SK-N-SH (cell line): Measurements from ENCODE around the gene PKN2. TPM values are rescaled to one million over a fixed set of nuclear protein-coding genes. Genes with fewer than 3 reads are reported as not detected.
"Not testable (repeated sequence)": the region's sequence is repeated elsewhere in the genome, so short reads cannot be mapped to it uniquely, and the experiment has no call there.

Source experiments
- CTCF ChIA-PET: fragments of 300-600, 350-600 bp; formaldehyde crosslinking; extraction: SDS; loops from one replicate; lab custom pipeline; 2021; lab: Yijun Ruan, JAX
- POLR2A ChIA-PET: fragments of 350-600 bp; sonication (Branson Sonifier 250); formaldehyde crosslinking; extraction: SDS; loops from one replicate; lab custom pipeline; 2020; ENCODE audit warnings: antibody characterized with exemption, inconsistent platforms; lab: Yijun Ruan, JAX
- DNase-seq: peaks from one replicate; pipeline ENCODE4 v3.0.0; 2012
- H2AFZ ChIP-seq: fragments of 200-600 bp; sonication (generic); 2 replicates; pipeline ENCODE4 v1.8.1; 2016; ENCODE audit warnings: antibody characterized with exemption, mild to moderate bottlenecking, low read depth
- H3F3A ChIP-seq: fragments of 200-600 bp; sonication (generic); replicated peaks from 2 replicates; pipeline ENCODE3; 2016; ENCODE audit warnings: antibody characterized with exemption, mild to moderate bottlenecking; ENCODE audit not compliant: insufficient read depth
- H3K27ac ChIP-seq, 2 experiments: fragments of 200-500 bp in 1 of 2; fragments of 200-600 bp in 1 of 2; sonication (Bioruptor generic) in 1 of 2; sonication (generic), shearing (Covaris generic) in 1 of 2; 2 replicates each; pipeline versions ENCODE4 v1.5.1 to v1.6.1; 2014 to 2016; ENCODE audit warnings: low read depth in 2 of 2, inconsistent platforms in 1 of 2, low read length in 1 of 2, mild to moderate bottlenecking in 1 of 2, mixed read lengths in 1 of 2
- H3K27me3 ChIP-seq: fragments of 200-600 bp; sonication (generic), shearing (Covaris generic); 2 replicates; pipeline ENCODE4 v1.6.1; 2016; ENCODE audit warnings: mixed run types; ENCODE audit not compliant: insufficient read depth
- H3K36me3 ChIP-seq, 2 experiments: fragments of 200-500 bp in 1 of 2; fragments of 200-600 bp in 1 of 2; sonication (Bioruptor generic) in 1 of 2; sonication (generic) in 1 of 2; replicated peaks in 1 of 2; 2 replicates each; pipeline versions ENCODE3 to v1.5.1; 2014 to 2016; ENCODE audit warnings: low read length in 1 of 2, mild to moderate bottlenecking in 1 of 2; ENCODE audit not compliant: insufficient read depth in 2 of 2, control insufficient read depth in 1 of 2
- H3K4me1 ChIP-seq, 2 experiments: fragments of 200-500 bp in 1 of 2; fragments of 200-600 bp in 1 of 2; sonication (Bioruptor generic) in 1 of 2; sonication (generic), shearing (Covaris generic) in 1 of 2; 2 replicates each; pipeline versions ENCODE4 v1.5.1 to v1.6.1; 2014 to 2016; ENCODE audit warnings: low read depth in 1 of 2, low read length in 1 of 2, mixed run types in 1 of 2; ENCODE audit not compliant: insufficient read depth in 2 of 2, control insufficient read depth in 1 of 2
- H3K4me2 ChIP-seq: fragments of 200-600 bp; sonication (generic), shearing (Covaris generic); 2 replicates; pipeline ENCODE4 v1.6.1; 2017; ENCODE audit warnings: mixed run types
- H3K4me3 ChIP-seq, 2 experiments: fragments of 200-500 bp in 1 of 2; fragments of 200-600 bp in 1 of 2; sonication (Bioruptor generic) in 1 of 2; sonication (generic), shearing (Covaris generic) in 1 of 2; 2 replicates each; pipeline versions ENCODE4 v1.5.1 to v1.8.1; 2014 to 2016; ENCODE audit warnings: low read depth in 2 of 2, inconsistent platforms in 1 of 2, low read length in 1 of 2, mild to moderate bottlenecking in 1 of 2, mixed read lengths in 1 of 2, moderate library complexity in 1 of 2
- H3K79me2 ChIP-seq: fragments of 200-600 bp; sonication (generic); 2 replicates; pipeline ENCODE4 v1.8.1; 2017; ENCODE audit warnings: mild to moderate bottlenecking; ENCODE audit not compliant: insufficient read depth
- H3K9ac ChIP-seq: fragments of 200-600 bp; sonication (generic); 2 replicates; pipeline ENCODE4 v1.6.1; 2017; ENCODE audit warnings: mixed run types
- H3K9me2 ChIP-seq: fragments of 200-600 bp; sonication (generic); 2 replicates; pipeline ENCODE4 v1.6.1; 2017; ENCODE audit warnings: mixed run types
- H3K9me3 ChIP-seq: fragments of 200-600 bp; sonication (generic); 2 replicates; pipeline ENCODE4 v1.6.1; 2017; ENCODE audit warnings: mixed run types, mild to moderate bottlenecking, moderate library complexity
- H4K20me1 ChIP-seq: fragments of 200-600 bp; sonication (generic); 2 replicates; pipeline ENCODE4 v1.6.1; 2017; ENCODE audit warnings: mild to moderate bottlenecking, mixed run types; ENCODE audit not compliant: insufficient read depth
- CHD2 ChIP-seq: fragments of 150-350 bp; IDR thresholded peaks from 2 replicates; pipeline ENCODE4 v1.6.1; 2018; ENCODE audit warnings: low read length; ENCODE audit not compliant: partially characterized antibody
- EZH2phosphoT487 ChIP-seq: fragments of 200-600 bp; sonication (generic); IDR thresholded peaks from 2 replicates; pipeline ENCODE4 v1.6.1; 2017; ENCODE audit warnings: low read depth, mixed run types, mild to moderate bottlenecking, antibody characterized with exemption, moderate library complexity, borderline replicate concordance
- FOSL2 ChIP-seq: IDR thresholded peaks from 2 replicates; pipeline ENCODE4 v1.4.0; 2012; ENCODE audit warnings: low read depth, mild to moderate bottlenecking, moderate library complexity, borderline replicate concordance
- FOXJ3 ChIP-seq: sonication (generic); formaldehyde crosslinking; IDR thresholded peaks from 2 replicates; pipeline ENCODE4 v1.5.1; 2020; ENCODE audit warnings: mild to moderate bottlenecking, missing genetic modification reagents
- FOXM1 ChIP-seq: IDR thresholded peaks from 2 replicates; pipeline ENCODE4 v1.4.0; 2012; ENCODE audit warnings: low read depth, mild to moderate bottlenecking
- MXI1 ChIP-seq: IDR thresholded peaks from 2 replicates; pipeline ENCODE4 v1.6.1; 2012; ENCODE audit warnings: mild to moderate bottlenecking, low read depth, low read length, improper control_type of control experiment
- NRF1 ChIP-seq: IDR thresholded peaks from 2 replicates; pipeline ENCODE4 v1.6.1; 2012; ENCODE audit warnings: low read depth, mild to moderate bottlenecking, low read length
- RAD21 ChIP-seq: IDR thresholded peaks from 2 replicates; pipeline ENCODE4 v1.6.1; 2012; ENCODE audit warnings: mild to moderate bottlenecking, low read length
- RCOR1 ChIP-seq: fragments of 150-350 bp; IDR thresholded peaks from 2 replicates; pipeline ENCODE4 v1.6.1; 2017; ENCODE audit warnings: antibody characterized with exemption, low read length
- RFX5 ChIP-seq: IDR thresholded peaks from 2 replicates; pipeline ENCODE4 v1.6.1; 2012; ENCODE audit warnings: mild to moderate bottlenecking, improper control_type of control experiment, low read length
- RXRA ChIP-seq: IDR thresholded peaks from 2 replicates; pipeline ENCODE4 v1.4.0; 2012; ENCODE audit warnings: low read depth, mild to moderate bottlenecking, borderline replicate concordance
- SMC3 ChIP-seq: IDR thresholded peaks from 2 replicates; pipeline ENCODE4 v1.6.1; 2012; ENCODE audit warnings: low read depth, low read length, improper control_type of control experiment
- YY1 ChIP-seq: IDR thresholded peaks from 2 replicates; pipeline ENCODE4 v1.4.0; 2012; ENCODE audit warnings: low read depth, mild to moderate bottlenecking
- WGBS: methylation state at CpG from one replicate; pipeline ENCODE4 v1.1.6; 2017; ENCODE audit warnings: low lambda C conversion rate; 5-methylcytosine and 5-hydroxymethylcytosine counted together
- polyA plus RNA-seq, 3 experiments: library from polyadenylated mRNA; depleted of rRNA; stranded (reverse); fragments of >200 nt; gene quantifications; 2 replicates each; pipeline ENCODE4 v1.2.3, GENCODE V29; 2012
- TF ChIP-seq, protein P1 (sequence below): fragments of 150-350 bp; IDR thresholded peaks from 2 replicates; pipeline ENCODE4 v1.6.1; 2017; ENCODE audit warnings: antibody characterized with exemption, low read length, low read depth, borderline replicate concordance
- TF ChIP-seq, protein P2 (sequence below): fragments of 200-600 bp; sonication (generic); IDR thresholded peaks from 2 replicates; pipeline ENCODE4 v1.6.1; 2017; ENCODE audit warnings: antibody characterized with exemption, mild to moderate bottlenecking, moderate library complexity
- TF ChIP-seq, protein P3 (sequence below): fragments of 150-350 bp; IDR thresholded peaks from 2 replicates; pipeline ENCODE4 v1.6.1; 2016; ENCODE audit warnings: mild to moderate bottlenecking, low read depth, low read length
- TF ChIP-seq, protein P4 (sequence below): IDR thresholded peaks from 2 replicates; pipeline ENCODE4 v1.4.0; 2012; ENCODE audit warnings: low read depth, borderline replicate concordance
- TF ChIP-seq, protein P5 (sequence below): IDR thresholded peaks from 2 replicates; pipeline ENCODE4; 2012
- TF ChIP-seq, protein P6 (sequence below): IDR thresholded peaks from 2 replicates; pipeline ENCODE4 v1.4.0; 2012; ENCODE audit warnings: low read depth, borderline replicate concordance
- TF ChIP-seq, protein P7 (sequence below): IDR thresholded peaks from 2 replicates; pipeline ENCODE4 v1.4.0; 2012; ENCODE audit warnings: low read depth

Gene PKN2
- polyA plus RNA-seq, 1 of the 3 experiments (the other 2 are of a cell fraction), result 6.8 TPM

DNA sequence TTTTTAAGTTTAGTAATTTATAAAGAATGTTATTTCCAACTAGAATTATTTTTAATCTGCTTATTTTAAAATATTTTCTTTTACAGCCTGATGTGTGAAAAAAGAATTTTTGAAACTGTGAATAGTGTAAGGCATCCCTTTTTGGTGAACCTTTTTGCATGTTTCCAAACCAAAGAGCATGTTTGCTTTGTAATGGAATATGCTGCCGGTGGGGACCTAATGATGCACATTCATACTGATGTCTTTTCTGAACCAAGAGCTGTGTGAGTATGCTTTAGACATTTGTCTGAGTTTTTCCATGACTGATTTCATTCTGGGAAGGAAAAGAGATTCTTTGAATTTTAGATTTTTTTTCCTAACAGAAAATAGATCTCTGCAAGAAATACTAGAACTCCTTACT, 129.4 kb downstream of the PKN2 start:
- POLR2A ChIA-PET, result no interaction called here
- 96% methylated on average over 1 of the region's 1 CpG for WGBS
- Histone ChIP-seq H3F3A (no peaks in the 10 kb centered on the region), H3K79me2 (no peaks in the 10 kb centered on the region; the same call in 1 of the 2 replicates), H3K27me3 (no peaks in the 10 kb centered on the region), H3K36me3 (peaks cover 33 to 61% of the 10 kb centered on the region in 2 experiments), H3K27ac (no peak overlapping the region), H4K20me1 (no peaks in the 10 kb centered on the region), H3K9me3 (no peaks in the 10 kb centered on the region), H3K9ac (no peak overlapping the region), H3K9me2 (no peaks in the 10 kb centered on the region), H2AFZ (no peak overlapping the region), H3K4me2 (no peak overlapping the region), H3K4me3 (no peak overlapping the region), H3K4me1 (no peaks in the 10 kb centered on the region)
- no peak for DNase-seq
- TF ChIP-seq RCOR1 (no peak), RFX5 (no peak), YY1 (no peak), CHD2 (no peak), FOSL2 (no peak), EZH2phosphoT487 (no peak), MXI1 (no peak), SMC3 (no peak), RXRA (no peak), RAD21 (no peak), NRF1 (no peak), FOXJ3 (CRISPR knock-in tag) (no peak), FOXM1 (no peak)
- TF ChIP-seq, protein P1, sequence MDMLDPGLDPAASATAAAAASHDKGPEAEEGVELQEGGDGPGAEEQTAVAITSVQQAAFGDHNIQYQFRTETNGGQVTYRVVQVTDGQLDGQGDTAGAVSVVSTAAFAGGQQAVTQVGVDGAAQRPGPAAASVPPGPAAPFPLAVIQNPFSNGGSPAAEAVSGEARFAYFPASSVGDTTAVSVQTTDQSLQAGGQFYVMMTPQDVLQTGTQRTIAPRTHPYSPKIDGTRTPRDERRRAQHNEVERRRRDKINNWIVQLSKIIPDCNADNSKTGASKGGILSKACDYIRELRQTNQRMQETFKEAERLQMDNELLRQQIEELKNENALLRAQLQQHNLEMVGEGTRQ, result no peak
- TF ChIP-seq, protein P2, sequence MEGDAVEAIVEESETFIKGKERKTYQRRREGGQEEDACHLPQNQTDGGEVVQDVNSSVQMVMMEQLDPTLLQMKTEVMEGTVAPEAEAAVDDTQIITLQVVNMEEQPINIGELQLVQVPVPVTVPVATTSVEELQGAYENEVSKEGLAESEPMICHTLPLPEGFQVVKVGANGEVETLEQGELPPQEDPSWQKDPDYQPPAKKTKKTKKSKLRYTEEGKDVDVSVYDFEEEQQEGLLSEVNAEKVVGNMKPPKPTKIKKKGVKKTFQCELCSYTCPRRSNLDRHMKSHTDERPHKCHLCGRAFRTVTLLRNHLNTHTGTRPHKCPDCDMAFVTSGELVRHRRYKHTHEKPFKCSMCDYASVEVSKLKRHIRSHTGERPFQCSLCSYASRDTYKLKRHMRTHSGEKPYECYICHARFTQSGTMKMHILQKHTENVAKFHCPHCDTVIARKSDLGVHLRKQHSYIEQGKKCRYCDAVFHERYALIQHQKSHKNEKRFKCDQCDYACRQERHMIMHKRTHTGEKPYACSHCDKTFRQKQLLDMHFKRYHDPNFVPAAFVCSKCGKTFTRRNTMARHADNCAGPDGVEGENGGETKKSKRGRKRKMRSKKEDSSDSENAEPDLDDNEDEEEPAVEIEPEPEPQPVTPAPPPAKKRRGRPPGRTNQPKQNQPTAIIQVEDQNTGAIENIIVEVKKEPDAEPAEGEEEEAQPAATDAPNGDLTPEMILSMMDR, result no peak
- TF ChIP-seq, protein P3, sequence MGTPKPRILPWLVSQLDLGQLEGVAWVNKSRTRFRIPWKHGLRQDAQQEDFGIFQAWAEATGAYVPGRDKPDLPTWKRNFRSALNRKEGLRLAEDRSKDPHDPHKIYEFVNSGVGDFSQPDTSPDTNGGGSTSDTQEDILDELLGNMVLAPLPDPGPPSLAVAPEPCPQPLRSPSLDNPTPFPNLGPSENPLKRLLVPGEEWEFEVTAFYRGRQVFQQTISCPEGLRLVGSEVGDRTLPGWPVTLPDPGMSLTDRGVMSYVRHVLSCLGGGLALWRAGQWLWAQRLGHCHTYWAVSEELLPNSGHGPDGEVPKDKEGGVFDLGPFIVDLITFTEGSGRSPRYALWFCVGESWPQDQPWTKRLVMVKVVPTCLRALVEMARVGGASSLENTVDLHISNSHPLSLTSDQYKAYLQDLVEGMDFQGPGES, result no peak
- TF ChIP-seq, protein P4, sequence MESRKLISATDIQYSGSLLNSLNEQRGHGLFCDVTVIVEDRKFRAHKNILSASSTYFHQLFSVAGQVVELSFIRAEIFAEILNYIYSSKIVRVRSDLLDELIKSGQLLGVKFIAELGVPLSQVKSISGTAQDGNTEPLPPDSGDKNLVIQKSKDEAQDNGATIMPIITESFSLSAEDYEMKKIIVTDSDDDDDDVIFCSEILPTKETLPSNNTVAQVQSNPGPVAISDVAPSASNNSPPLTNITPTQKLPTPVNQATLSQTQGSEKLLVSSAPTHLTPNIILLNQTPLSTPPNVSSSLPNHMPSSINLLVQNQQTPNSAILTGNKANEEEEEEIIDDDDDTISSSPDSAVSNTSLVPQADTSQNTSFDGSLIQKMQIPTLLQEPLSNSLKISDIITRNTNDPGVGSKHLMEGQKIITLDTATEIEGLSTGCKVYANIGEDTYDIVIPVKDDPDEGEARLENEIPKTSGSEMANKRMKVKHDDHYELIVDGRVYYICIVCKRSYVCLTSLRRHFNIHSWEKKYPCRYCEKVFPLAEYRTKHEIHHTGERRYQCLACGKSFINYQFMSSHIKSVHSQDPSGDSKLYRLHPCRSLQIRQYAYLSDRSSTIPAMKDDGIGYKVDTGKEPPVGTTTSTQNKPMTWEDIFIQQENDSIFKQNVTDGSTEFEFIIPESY, result no peak
- TF ChIP-seq, protein P5, sequence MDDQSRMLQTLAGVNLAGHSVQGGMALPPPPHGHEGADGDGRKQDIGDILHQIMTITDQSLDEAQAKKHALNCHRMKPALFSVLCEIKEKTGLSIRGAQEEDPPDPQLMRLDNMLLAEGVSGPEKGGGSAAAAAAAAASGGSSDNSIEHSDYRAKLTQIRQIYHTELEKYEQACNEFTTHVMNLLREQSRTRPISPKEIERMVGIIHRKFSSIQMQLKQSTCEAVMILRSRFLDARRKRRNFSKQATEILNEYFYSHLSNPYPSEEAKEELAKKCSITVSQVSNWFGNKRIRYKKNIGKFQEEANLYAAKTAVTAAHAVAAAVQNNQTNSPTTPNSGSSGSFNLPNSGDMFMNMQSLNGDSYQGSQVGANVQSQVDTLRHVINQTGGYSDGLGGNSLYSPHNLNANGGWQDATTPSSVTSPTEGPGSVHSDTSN, result no peak
- TF ChIP-seq, protein P6, sequence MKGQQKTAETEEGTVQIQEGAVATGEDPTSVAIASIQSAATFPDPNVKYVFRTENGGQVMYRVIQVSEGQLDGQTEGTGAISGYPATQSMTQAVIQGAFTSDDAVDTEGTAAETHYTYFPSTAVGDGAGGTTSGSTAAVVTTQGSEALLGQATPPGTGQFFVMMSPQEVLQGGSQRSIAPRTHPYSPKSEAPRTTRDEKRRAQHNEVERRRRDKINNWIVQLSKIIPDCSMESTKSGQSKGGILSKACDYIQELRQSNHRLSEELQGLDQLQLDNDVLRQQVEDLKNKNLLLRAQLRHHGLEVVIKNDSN, result no peak
- TF ChIP-seq, protein P7, sequence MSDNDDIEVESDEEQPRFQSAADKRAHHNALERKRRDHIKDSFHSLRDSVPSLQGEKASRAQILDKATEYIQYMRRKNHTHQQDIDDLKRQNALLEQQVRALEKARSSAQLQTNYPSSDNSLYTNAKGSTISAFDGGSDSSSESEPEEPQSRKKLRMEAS, result no peak
- CTCF ChIA-PET, result no interaction called here

DNA sequence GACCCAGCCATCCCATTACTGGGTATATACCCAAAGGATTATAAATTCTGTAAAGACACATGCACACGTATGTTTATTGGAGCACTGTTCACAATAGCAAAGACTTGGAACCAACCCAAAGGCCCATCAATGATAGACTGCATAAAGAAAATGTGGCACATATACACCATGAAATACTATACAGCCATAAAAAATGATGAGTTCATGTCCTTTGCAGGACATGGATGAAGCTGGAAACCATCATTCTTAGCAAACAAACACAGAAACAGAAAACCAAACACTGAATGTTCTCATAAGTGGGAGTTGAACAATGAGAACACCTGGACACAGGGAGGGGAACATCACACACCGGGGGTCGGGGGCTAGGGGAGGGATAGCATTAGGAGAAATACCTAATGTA, 135.6 kb downstream of the PKN2 start:
- CTCF ChIA-PET, H3K9me3 ChIP-seq, H3K4me1 ChIP-seq, H3K4me3 ChIP-seq, H3K9ac ChIP-seq, POLR2A ChIA-PET, H2AFZ ChIP-seq, H3K27me3 ChIP-seq, H3K27ac ChIP-seq, H4K20me1 ChIP-seq, H3K4me2 ChIP-seq, H3F3A ChIP-seq, H3K79me2 ChIP-seq, H3K9me2 ChIP-seq, DNase-seq: not testable (repeated sequence)
- peaks cover 15 to 44% of the 10 kb centered on the region in 2 experiments for H3K36me3 ChIP-seq
- 100% methylated on average over 3 of the region's 3 CpGs for WGBS
